MM.1S (cell line): Measurements from ENCODE around the gene BMX.

ENCODE experiments used
- EZH2 ChIP-seq: fragments of 300-600 bp; sonication (generic); optimal IDR thresholded peaks from 2 replicates; pipeline ENCODE3; 2017; ENCODE audit warnings: low read depth, mild to moderate bottlenecking, antibody characterized with exemption, low read length, mixed read lengths
- EZH2phosphoT487 ChIP-seq: fragments of 300-600 bp; sonication (generic); IDR thresholded peaks from 2 replicates; pipeline ENCODE4 v1.6.1; 2018; ENCODE audit warnings: antibody characterized with exemption, low read length
- TF ChIP-seq, protein P1 (sequence below): fragments of 300-600 bp; sonication (generic); IDR thresholded peaks from 2 replicates; pipeline ENCODE4 v1.5.1; 2016; ENCODE audit warnings: antibody characterized with exemption, low read length, mixed read lengths

DNA sequence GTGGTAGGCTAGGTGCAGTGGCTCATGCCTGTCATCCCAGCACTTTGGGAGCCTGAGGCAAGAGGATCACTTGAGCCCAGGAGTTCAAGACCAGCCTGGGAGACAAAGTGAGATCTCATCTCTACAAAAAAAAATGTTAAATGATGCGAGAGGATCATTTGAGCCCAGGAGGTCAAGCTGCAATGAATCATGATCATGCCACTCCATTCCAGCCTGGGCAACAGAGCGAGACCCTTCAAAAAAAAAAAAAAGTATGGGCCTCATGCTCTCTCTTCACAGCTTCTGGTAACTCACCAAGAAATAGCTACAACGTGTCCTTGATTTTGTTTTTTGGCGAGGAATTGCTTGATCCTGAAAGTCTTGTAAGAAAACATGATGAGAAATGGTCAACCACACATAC lies 98.9 kb downstream of the BMX start:
- TF ChIP-seq, protein P1, sequence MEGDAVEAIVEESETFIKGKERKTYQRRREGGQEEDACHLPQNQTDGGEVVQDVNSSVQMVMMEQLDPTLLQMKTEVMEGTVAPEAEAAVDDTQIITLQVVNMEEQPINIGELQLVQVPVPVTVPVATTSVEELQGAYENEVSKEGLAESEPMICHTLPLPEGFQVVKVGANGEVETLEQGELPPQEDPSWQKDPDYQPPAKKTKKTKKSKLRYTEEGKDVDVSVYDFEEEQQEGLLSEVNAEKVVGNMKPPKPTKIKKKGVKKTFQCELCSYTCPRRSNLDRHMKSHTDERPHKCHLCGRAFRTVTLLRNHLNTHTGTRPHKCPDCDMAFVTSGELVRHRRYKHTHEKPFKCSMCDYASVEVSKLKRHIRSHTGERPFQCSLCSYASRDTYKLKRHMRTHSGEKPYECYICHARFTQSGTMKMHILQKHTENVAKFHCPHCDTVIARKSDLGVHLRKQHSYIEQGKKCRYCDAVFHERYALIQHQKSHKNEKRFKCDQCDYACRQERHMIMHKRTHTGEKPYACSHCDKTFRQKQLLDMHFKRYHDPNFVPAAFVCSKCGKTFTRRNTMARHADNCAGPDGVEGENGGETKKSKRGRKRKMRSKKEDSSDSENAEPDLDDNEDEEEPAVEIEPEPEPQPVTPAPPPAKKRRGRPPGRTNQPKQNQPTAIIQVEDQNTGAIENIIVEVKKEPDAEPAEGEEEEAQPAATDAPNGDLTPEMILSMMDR, result no peak
- TF ChIP-seq EZH2phosphoT487 (no peak), EZH2 (no peak)
